Duodenal mucosa (tissue), 2 donors: ENCODE results near the gene MAPK13.
"Not testable (repeated sequence)": the region's sequence is repeated elsewhere in the genome, so short reads cannot be mapped to it uniquely, and the experiment has no call there.

Experiments used
- H3K27ac ChIP-seq: one replicate; pipeline ENCODE4 v1.7.0; 2013; ENCODE audit warnings: low read depth, low read length
- H3K27me3 ChIP-seq, 2 donors: one replicate each; pipeline ENCODE4 v1.7.0; 2013; ENCODE audit warnings: low read length in 2 of 2, control low read depth in 1 of 2; ENCODE audit not compliant: insufficient read depth in 2 of 2, control insufficient read depth in 1 of 2
- H3K36me3 ChIP-seq, 2 donors: one replicate each; pipeline ENCODE4 v1.7.0; 2013; ENCODE audit warnings: low read length in 2 of 2, control low read depth in 1 of 2; ENCODE audit not compliant: insufficient read depth in 2 of 2, control insufficient read depth in 1 of 2
- H3K4me1 ChIP-seq, 2 donors: one replicate each; pipeline ENCODE4 v1.7.0; 2013; ENCODE audit warnings: low read length in 2 of 2, control low read depth in 1 of 2; ENCODE audit not compliant: insufficient read depth in 2 of 2, control insufficient read depth in 1 of 2
- H3K4me3 ChIP-seq, 2 donors: one replicate each; pipeline ENCODE4 v1.7.0; 2013; ENCODE audit warnings: low read length in 2 of 2, low read depth in 1 of 2
- H3K9ac ChIP-seq, 2 donors: one replicate each; pipeline ENCODE4 v1.7.0; 2013; ENCODE audit warnings: low read length in 2 of 2, low read depth in 1 of 2
- H3K9me3 ChIP-seq, 2 donors: one replicate each; pipeline ENCODE4 v1.7.0; 2013; ENCODE audit warnings: low read length in 2 of 2, control low read depth in 1 of 2; ENCODE audit not compliant: control insufficient read depth in 1 of 2

The MAPK13 gene

GRCh38 chr6:36129941-36130666 lies at the start of gene MAPK13:
Gene MAPK13, plus strand, starts transcription at chr6:36130513. Its CDS starts 70 bp downstream, at chr6:36130583.
- H3K36me3 ChIP-seq = peaks cover 6 to 17% of the 10 kb centered on the region in 2 donors
- no peaks in the 10 kb centered on the region for H3K27me3 ChIP-seq
- H3K9ac ChIP-seq = peak within 1 kb of the TSS; percentile 84 to 95
- H3K9me3 ChIP-seq = no peaks in the 10 kb centered on the region
- peak within 1 kb of the TSS; percentile 94 for H3K27ac ChIP-seq
- peaks cover 38 to 40% of the 10 kb centered on the region in 2 donors for H3K4me1 ChIP-seq
- H3K4me3 ChIP-seq = peak within 1 kb of the TSS; percentile 78 to 91

- Histone ChIP-seq H3K4me1 (no peaks in the 10 kb centered on the region), H3K9me3 (no peaks in the 10 kb centered on the region), H3K36me3 (peaks cover 34 to 64% of the 10 kb centered on the region in 2 donors), H3K27ac (no peak overlapping the region), H3K9ac (no peak overlapping the region), H3K27me3 (no peaks in the 10 kb centered on the region), H3K4me3 (no peak overlapping the region)
Measured at GRCh38 chr6:36082318-36082717, 48.0 kb upstream of the MAPK13 start.

- no peak overlapping the region for H3K27ac ChIP-seq
- H3K36me3 ChIP-seq = peaks cover 34 to 57% of the 10 kb centered on the region in 2 donors
- H3K9ac ChIP-seq = no peak overlapping the region
- H3K9me3 ChIP-seq = no peaks in the 10 kb centered on the region
- no peaks in the 10 kb centered on the region for H3K4me1 ChIP-seq
- H3K4me3 ChIP-seq = no peak overlapping the region
- no peaks in the 10 kb centered on the region for H3K27me3 ChIP-seq
Measured at GRCh38 chr6:36083446-36083845, 46.9 kb upstream of the MAPK13 start.

GRCh38 chr6:36088204-36088603 lies 42.1 kb upstream of the MAPK13 start:
- peaks cover 8 to 38% of the 10 kb centered on the region in 2 donors for H3K36me3 ChIP-seq
- H3K4me1 ChIP-seq, H3K27me3 ChIP-seq, H3K4me3 ChIP-seq, H3K9ac ChIP-seq, H3K9me3 ChIP-seq, H3K27ac ChIP-seq: not testable (repeated sequence)

DNA sequence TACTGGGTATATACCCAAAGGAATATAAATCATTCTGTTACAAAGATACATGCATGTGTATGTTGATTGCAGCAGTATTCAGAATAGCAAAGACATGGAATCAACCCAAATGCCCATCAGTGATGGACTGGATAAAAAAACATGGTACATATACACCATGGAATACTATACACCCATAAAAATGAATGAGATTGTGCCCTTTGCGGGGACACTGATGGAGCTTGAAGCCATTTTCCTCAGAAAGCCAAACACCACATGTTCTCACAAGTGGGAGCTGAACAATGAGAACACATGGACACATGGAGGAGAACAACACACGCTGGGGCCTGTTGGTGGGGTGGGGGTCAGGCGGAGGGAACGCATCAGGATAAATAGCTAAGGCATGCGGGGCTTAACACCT lies 41.3 kb upstream of the MAPK13 start:
- no peak overlapping the region for H3K4me3 ChIP-seq
- no peaks in the 10 kb centered on the region for H3K4me1 ChIP-seq
- H3K27ac ChIP-seq = no peak overlapping the region
- H3K9me3 ChIP-seq = no peaks in the 10 kb centered on the region
- peaks cover 0 to 29% of the 10 kb centered on the region in 2 donors for H3K36me3 ChIP-seq
- no peak overlapping the region for H3K9ac ChIP-seq
- H3K27me3 ChIP-seq = no peaks in the 10 kb centered on the region

- Histone ChIP-seq H3K27me3 (no peaks in the 10 kb centered on the region), H3K4me3 (no peak overlapping the region), H3K4me1 (peaks cover 13 to 29% of the 10 kb centered on the region in 2 donors), H3K27ac (no peak overlapping the region), H3K36me3 (peaks cover 0 to 19% of the 10 kb centered on the region in 2 donors), H3K9ac (peak overlapping the region in 1 of 2 donors; percentile 31), H3K9me3 (no peaks in the 10 kb centered on the region)
Measured at GRCh38 chr6:36094238-36094637, 36.1 kb upstream of the MAPK13 start.

GRCh38 chr6:36094753-36095496 lies 35.4 kb upstream of the MAPK13 start:
- H3K27me3 ChIP-seq = no peaks in the 10 kb centered on the region
- H3K36me3 ChIP-seq = peaks cover 0 to 19% of the 10 kb centered on the region in 2 donors
- peak overlapping the region; percentile 31 to 53 for H3K9ac ChIP-seq
- H3K4me3 ChIP-seq = peak overlapping the region in 1 of 2 donors; percentile 16
- peak overlapping the region; percentile 16 for H3K27ac ChIP-seq
- H3K9me3 ChIP-seq = no peaks in the 10 kb centered on the region
- peaks cover 13 to 29% of the 10 kb centered on the region in 2 donors for H3K4me1 ChIP-seq

GRCh38 chr6:36095497-36096391 lies 34.6 kb upstream of the MAPK13 start:
- Histone ChIP-seq H3K9ac (peak overlapping the region; percentile 47 to 53), H3K4me3 (peak overlapping the region in 1 of 2 donors; percentile 16)

GRCh38 chr6:36098253-36098919 lies 31.9 kb upstream of the MAPK13 start:
- Histone ChIP-seq H3K4me3 (no peak overlapping the region), H3K4me1 (peaks cover 13 to 32% of the 10 kb centered on the region in 2 donors), H3K36me3 (peaks cover 6% of the 10 kb centered on the region in 2 donors), H3K9me3 (no peaks in the 10 kb centered on the region), H3K27ac (no peak overlapping the region), H3K9ac (no peak overlapping the region), H3K27me3 (no peaks in the 10 kb centered on the region)

More at GRCh38 chr6:36095497-36096391, 34.6 kb upstream of the MAPK13 start:
- H3K9me3 ChIP-seq = no peaks in the 10 kb centered on the region
- no peaks in the 10 kb centered on the region for H3K27me3 ChIP-seq
- peaks cover 13 to 29% of the 10 kb centered on the region in 2 donors for H3K4me1 ChIP-seq
- peak overlapping the region; percentile 16 for H3K27ac ChIP-seq
- H3K36me3 ChIP-seq = peaks cover 0 to 18% of the 10 kb centered on the region in 2 donors
